HUES64 (cell line): ENCODE measurements around the gene GAGE12F.
"Not testable (repeated sequence)": the region's sequence is repeated elsewhere in the genome, so short reads cannot be mapped to it uniquely, and the experiment has no call there.

Experiments
- H3K27ac ChIP-seq: 2 replicates; pipeline ENCODE4 v1.7.0; 2013; ENCODE audit warnings: low read depth, low read length, inconsistent platforms
- H3K27me3 ChIP-seq: 2 replicates; pipeline ENCODE4 v1.6.1; 2013; ENCODE audit warnings: mild to moderate bottlenecking, low read length; ENCODE audit not compliant: insufficient read depth
- H3K36me3 ChIP-seq: 2 replicates; pipeline ENCODE4 v1.6.1; 2013; ENCODE audit warnings: mild to moderate bottlenecking, low read length; ENCODE audit not compliant: insufficient read depth
- H3K4me1 ChIP-seq: 2 replicates; pipeline ENCODE4 v1.6.1; 2013; ENCODE audit warnings: mild to moderate bottlenecking, low read length, moderate library complexity; ENCODE audit not compliant: insufficient read depth
- H3K4me3 ChIP-seq: 2 replicates; pipeline ENCODE4 v1.5.1; 2013; ENCODE audit warnings: mild to moderate bottlenecking, low read length, moderate library complexity
- H3K9ac ChIP-seq: 2 replicates; pipeline ENCODE4 v1.6.1; 2013; ENCODE audit warnings: mild to moderate bottlenecking, low read depth, low read length
- H3K9me3 ChIP-seq: 2 replicates; pipeline ENCODE4 v1.6.1; 2013; ENCODE audit warnings: low read depth, low read length; ENCODE audit not compliant: insufficient read depth
- WGBS: fragments of 150-250, 120-280 bp; methylation state at CpG from one replicate; pipeline ENCODE4 v1.1.7; 2013; ENCODE audit warnings: missing lambda C conversion rate; 5-methylcytosine and 5-hydroxymethylcytosine counted together

Gene GAGE12F

DNA sequence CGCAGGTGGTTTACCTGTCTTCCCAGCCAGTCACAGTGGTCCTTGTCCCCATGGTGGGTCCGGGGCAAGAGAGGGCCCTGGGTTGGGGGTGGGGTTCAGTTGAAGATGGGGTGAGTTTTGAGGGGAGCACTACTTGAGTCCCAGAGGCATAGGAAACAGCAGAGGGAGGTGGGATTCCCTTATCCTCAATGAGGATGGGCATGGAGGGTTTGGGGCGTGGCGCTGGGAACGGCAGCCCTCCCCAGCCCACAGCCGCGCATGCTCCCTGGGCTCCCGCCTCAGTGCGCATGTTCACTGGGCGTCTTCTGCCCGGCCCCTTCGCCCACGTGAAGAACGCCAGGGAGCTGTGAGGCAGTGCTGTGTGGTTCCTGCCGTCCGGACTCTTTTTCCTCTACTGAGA is 38.1 kb downstream of the GAGE12F start, which contains the start of gene GAGE1:
TSS of gene GAGE1 (plus strand) at position 301 of the 400 bp plus-strand sequence. CDS start 1,155 bp downstream, outside the sequence.
- not testable (repeated sequence) for H3K27me3 ChIP-seq, H3K4me1 ChIP-seq, H3K9me3 ChIP-seq, H3K36me3 ChIP-seq, H3K4me3 ChIP-seq, H3K27ac ChIP-seq, H3K9ac ChIP-seq
- no CpG with 5 or more reads among the region's 16 CpGs for WGBS

DNA sequence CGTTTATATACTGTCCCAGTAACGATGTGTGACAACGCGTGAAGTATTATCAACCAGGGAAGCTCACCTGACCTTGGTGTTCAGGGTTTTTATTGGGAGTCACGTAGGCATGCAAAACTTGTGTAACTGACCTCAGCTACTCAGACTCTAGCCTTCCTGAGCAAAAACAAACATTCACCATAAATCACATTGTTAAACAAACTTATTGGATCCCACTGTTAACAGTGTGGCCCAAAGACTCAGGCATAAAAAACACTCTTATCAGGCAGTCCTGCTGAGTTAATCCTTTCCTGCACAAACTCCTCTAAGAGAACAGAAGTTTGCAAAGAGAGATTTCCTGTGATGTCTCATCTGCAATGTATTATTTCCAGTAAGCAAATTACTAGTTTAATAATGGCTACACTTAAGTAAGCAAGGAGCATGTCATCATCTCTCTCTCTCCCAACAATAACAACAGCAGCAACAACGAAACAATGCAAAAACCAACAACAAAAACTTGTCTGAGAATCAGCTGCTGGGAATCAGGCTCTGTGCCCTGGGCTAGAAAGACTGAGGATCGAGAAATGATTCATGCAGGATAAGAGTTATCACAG is 50.2 kb downstream of the GAGE12F start:
- 92% methylated on average over 7 of the region's 7 CpGs for WGBS
- Histone ChIP-seq H3K36me3 (no peaks in the 10 kb centered on the region), H3K4me3 (no peak overlapping the region), H3K9ac (no peak overlapping the region), H3K9me3 (no peaks in the 10 kb centered on the region), H3K4me1 (no peaks in the 10 kb centered on the region), H3K27ac (no peak overlapping the region), H3K27me3 (no peaks in the 10 kb centered on the region)
